Measurements from ENCODE around the gene GRID2. TPM values are rescaled to one million over a fixed set of nuclear protein-coding genes. Genes with fewer than 3 reads are reported as not detected.

Gene GRID2
- total and polyA plus RNA-seq, 2 of the 13 experiments (the other 11 are each of a cell fraction or from before 2014, with no cell fraction given), result not detected

- H4K20me1 ChIP-seq (ENCODE audit: insufficient read depth, low read length), result no peaks in the 10 kb centered on the region
- H3K79me2 ChIP-seq (ENCODE audit: insufficient read depth, low read length), result no peaks in the 10 kb centered on the region
- FAIRE-seq, result no peak
- ChIA-PET CTCF (ENCODE audit: low intra/inter-chr PET ratio, low total read pairs) (no interaction called here), POLR2A (no interaction called here)
- no peak for DNase-seq (ENCODE audit: low spot score)
- in situ Hi-C loops (cut with HindIII; ENCODE audit: extremely low pct_ligation_motif_present, low pct_unique_long_range_greater_than_20kb) (no loop called here), intact Hi-C loops (cut with micrococcal nuclease; ENCODE audit: unreplicated experiment) (no loop called here)
- 0% methylated on average over 1 of the region's 1 CpG for WGBS (ENCODE audit: low lambda C conversion rate)
- no peak overlapping the region for H3K4me3 ChIP-seq (replicated peaks in 1 of 3; ENCODE audit: insufficient read depth in 1 of 3, low read depth in 2 of 3, low read length in 3 of 3)
- TF ChIP-seq MTA3 (CRISPR knock-in tag; IDR thresholded peaks at IDR 0.05) (no peak), CENPT (CRISPR knock-in tag; IDR thresholded peaks at IDR 0.05; ENCODE audit: low read depth) (no peak), RORA (CRISPR knock-in tag; IDR thresholded peaks at IDR 0.05) (no peak), ZNF703 (CRISPR knock-in tag; IDR thresholded peaks at IDR 0.05; ENCODE audit: borderline replicate concordance) (no peak), FOXP1 (IDR thresholded peaks at IDR 0.05) (no peak), FOXP1 (CRISPR knock-in tag; IDR thresholded peaks at IDR 0.05) (no peak), SRY (CRISPR knock-in tag; IDR thresholded peaks at IDR 0.05) (no peak), REXO4 (CRISPR knock-in tag; IDR thresholded peaks at IDR 0.05; ENCODE audit: borderline replicate concordance) (no peak)
- H3K27me3 ChIP-seq (ENCODE audit: control insufficient read depth in 1 of 2, insufficient read depth in 2 of 2, low read length in 2 of 2), result no peaks in the 10 kb centered on the region
- H3K4me1 ChIP-seq (ENCODE audit: insufficient read depth, low read length), result no peaks in the 10 kb centered on the region
- ATAC-seq, result no peak
- no peaks in the 10 kb centered on the region for H3K36me3 ChIP-seq (replicated peaks in 1 of 2; ENCODE audit: control insufficient read depth in 1 of 2, insufficient read depth in 2 of 2, low read length in 2 of 2)
- H3K4me2 ChIP-seq (ENCODE audit: low read depth, low read length), result no peak overlapping the region
- H3K9ac ChIP-seq (ENCODE audit: insufficient read depth, low read depth, low read length), result no peak overlapping the region
- peaks cover 16% of the 10 kb centered on the region for H3K9me3 ChIP-seq (ENCODE audit: low read length)
- no peak overlapping the region for H2AFZ ChIP-seq (ENCODE audit: low read length)
- no peak overlapping the region for H3K27ac ChIP-seq (ENCODE audit: extremely low read length, insufficient read depth, low read length)
- BruUV-seq (replicated peaks), result no TSS peak
Measured at GRCh38 chr4:92580816-92581215, 277.1 kb downstream of the GRID2 start.

DNA sequence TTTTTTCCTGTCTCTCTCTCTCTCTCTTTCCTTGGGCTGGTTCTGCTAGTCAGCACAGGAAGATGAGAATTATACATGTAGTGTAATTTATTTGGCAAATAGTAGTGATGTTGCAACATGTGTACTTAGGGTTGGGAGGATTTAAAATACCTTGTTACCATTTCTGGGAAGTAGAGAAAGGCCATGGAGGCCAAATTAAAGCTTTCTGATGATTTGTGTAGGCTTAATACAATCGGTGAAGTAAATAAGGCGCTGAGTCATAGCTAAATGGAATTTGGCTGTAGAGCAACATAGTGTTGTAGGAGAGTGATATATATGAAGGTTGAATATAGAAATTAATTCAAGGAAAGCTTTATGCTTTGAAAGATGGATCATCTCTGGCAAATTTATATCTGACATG lies 295.3 kb downstream of the GRID2 start:
- intact Hi-C loops (cut with micrococcal nuclease; ENCODE audit: unreplicated experiment), result no loop called here
- Histone ChIP-seq H3K9me3 (ENCODE audit: low read length) (no peaks in the 10 kb centered on the region), H3K4me1 (ENCODE audit: insufficient read depth, low read length) (no peaks in the 10 kb centered on the region), H4K20me1 (ENCODE audit: insufficient read depth, low read length) (no peaks in the 10 kb centered on the region), H3K27me3 (ENCODE audit: control insufficient read depth in 1 of 2, insufficient read depth in 2 of 2, low read length in 2 of 2) (no peaks in the 10 kb centered on the region), H3K27ac (ENCODE audit: extremely low read length, insufficient read depth, low read length) (no peak overlapping the region), H2AFZ (ENCODE audit: low read length) (no peak overlapping the region), H3K4me2 (ENCODE audit: low read depth, low read length) (no peak overlapping the region), H3K79me2 (ENCODE audit: insufficient read depth, low read length) (no peaks in the 10 kb centered on the region), H3K9ac (ENCODE audit: insufficient read depth, low read depth, low read length) (no peak overlapping the region), H3K4me3 (replicated peaks in 1 of 3; ENCODE audit: insufficient read depth in 1 of 3, low read depth in 2 of 3, low read length in 3 of 3) (no peak overlapping the region), H3K36me3 (replicated peaks in 1 of 2; ENCODE audit: control insufficient read depth in 1 of 2, insufficient read depth in 2 of 2, low read length in 2 of 2) (no peaks in the 10 kb centered on the region)
- DNase-seq (ENCODE audit: low spot score), result no peak
- FAIRE-seq, result no peak
- POLR2A ChIA-PET, result no interaction called here
- BruUV-seq (replicated peaks), result no TSS peak
- CTCF ChIA-PET (ENCODE audit: low intra/inter-chr PET ratio, low total read pairs), result no interaction called here
- in situ Hi-C loops (cut with HindIII; ENCODE audit: extremely low pct_ligation_motif_present, low pct_unique_long_range_greater_than_20kb), result no loop called here
- 49% methylated on average over 2 of the region's 2 CpGs for WGBS (ENCODE audit: low lambda C conversion rate)
- no peak for ATAC-seq
- no peak for TF ChIP-seq SMYD3 (CRISPR knock-in tag; IDR thresholded peaks at IDR 0.05)
- TF ChIP-seq ATF7-NPFF (CRISPR knock-in tag; IDR thresholded peaks at IDR 0.05; ENCODE audit: low read depth), result no peak
- TF ChIP-seq POLR2A (IDR thresholded peaks at IDR 0.05; ENCODE audit: insufficient read depth in 1 of 2, low read depth in 2 of 2, low read length in 2 of 2), result no peak
- TF ChIP-seq HNF4G (IDR thresholded peaks at IDR 0.05; ENCODE audit: borderline replicate concordance, low read depth, low read length), result no peak
- TF ChIP-seq HNF4G (CRISPR knock-in tag; IDR thresholded peaks at IDR 0.05; ENCODE audit: borderline replicate concordance, low read depth), result no peak
- no peak for TF ChIP-seq ZNF18 (CRISPR knock-in tag; IDR thresholded peaks at IDR 0.05; ENCODE audit: insufficient replicate concordance)
- no peak for TF ChIP-seq ZNF33B (CRISPR knock-in tag; IDR thresholded peaks at IDR 0.05)
- no peak for TF ChIP-seq RBAK (CRISPR knock-in tag; IDR thresholded peaks at IDR 0.05)
- TF ChIP-seq, protein P1, sequence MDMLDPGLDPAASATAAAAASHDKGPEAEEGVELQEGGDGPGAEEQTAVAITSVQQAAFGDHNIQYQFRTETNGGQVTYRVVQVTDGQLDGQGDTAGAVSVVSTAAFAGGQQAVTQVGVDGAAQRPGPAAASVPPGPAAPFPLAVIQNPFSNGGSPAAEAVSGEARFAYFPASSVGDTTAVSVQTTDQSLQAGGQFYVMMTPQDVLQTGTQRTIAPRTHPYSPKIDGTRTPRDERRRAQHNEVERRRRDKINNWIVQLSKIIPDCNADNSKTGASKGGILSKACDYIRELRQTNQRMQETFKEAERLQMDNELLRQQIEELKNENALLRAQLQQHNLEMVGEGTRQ (IDR thresholded peaks at IDR 0.05; ENCODE audit: low read depth, low read length), result no peak
- TF ChIP-seq, protein P1 (CRISPR knock-in tag; IDR thresholded peaks at IDR 0.05; ENCODE audit: borderline replicate concordance), result no peak
- no peak for TF ChIP-seq YEATS2 (CRISPR knock-in tag; IDR thresholded peaks at IDR 0.05; ENCODE audit: borderline replicate concordance)

Data from HepG2 (cell line).